SW 1271 (cell line): ENCODE results near the gene CIRBP.
"Not testable (repeated sequence)": the region's sequence is repeated elsewhere in the genome, so short reads cannot be mapped to it uniquely, and the experiment has no call there.

Experiments
- DNase-seq, 2 experiments: peaks; one replicate each; lab custom pipeline; 2025; lab: John Stamatoyannopoulos, UW

CIRBP gene

GRCh38 chr19:1244693-1245451 lies 24.3 kb upstream of the CIRBP start:
- DNase-seq, result peak in 1 of 2 experiments; percentile 28

GRCh38 chr19:1245494-1246264 lies 23.5 kb upstream of the CIRBP start:
- no peak for DNase-seq

GRCh38 chr19:1246265-1247087 lies 22.7 kb upstream of the CIRBP start:
- not testable (repeated sequence) for DNase-seq

GRCh38 chr19:1247748-1248138 lies 21.4 kb upstream of the CIRBP start:
- no peak for DNase-seq

GRCh38 chr19:1248139-1248785 lies 20.9 kb upstream of the CIRBP start, which contains the start of gene MIDN:
Gene MIDN (plus strand): TSS chr19:1248583. CDS start chr19:1250297, 1,714 bp downstream.
- DNase-seq, result peak; percentile 65 to 90

GRCh38 chr19:1248786-1249297 lies 20.3 kb upstream of the CIRBP start:
- DNase-seq, result peak; percentile 55 to 90

- peak; percentile 77 to 94 for DNase-seq
Measured at GRCh38 chr19:1249298-1249989, 19.7 kb upstream of the CIRBP start.

- DNase-seq, result no peak
Measured at GRCh38 chr19:1249990-1250436, 19.1 kb upstream of the CIRBP start.

- peak in 1 of 2 experiments; percentile 33 for DNase-seq
Measured at GRCh38 chr19:1250437-1251260, 18.5 kb upstream of the CIRBP start.

- peak in 1 of 2 experiments; percentile 47 for DNase-seq
Measured at GRCh38 chr19:1251330-1252220, 17.6 kb upstream of the CIRBP start.

GRCh38 chr19:1252221-1252820 lies 16.8 kb upstream of the CIRBP start:
- DNase-seq, result peak in 1 of 2 experiments; percentile 67

GRCh38 chr19:1252821-1253513 lies 16.2 kb upstream of the CIRBP start:
- DNase-seq, result peak; percentile 76 to 88

GRCh38 chr19:1253514-1254080 lies 15.5 kb upstream of the CIRBP start:
- peak in 1 of 2 experiments; percentile 59 for DNase-seq

GRCh38 chr19:1254081-1254527 lies 15.0 kb upstream of the CIRBP start:
- DNase-seq, result no peak

- DNase-seq, result no peak
Measured at GRCh38 chr19:1254530-1255185, 14.5 kb upstream of the CIRBP start.
